ENCODE results near the gene MINDY4.

DNA sequence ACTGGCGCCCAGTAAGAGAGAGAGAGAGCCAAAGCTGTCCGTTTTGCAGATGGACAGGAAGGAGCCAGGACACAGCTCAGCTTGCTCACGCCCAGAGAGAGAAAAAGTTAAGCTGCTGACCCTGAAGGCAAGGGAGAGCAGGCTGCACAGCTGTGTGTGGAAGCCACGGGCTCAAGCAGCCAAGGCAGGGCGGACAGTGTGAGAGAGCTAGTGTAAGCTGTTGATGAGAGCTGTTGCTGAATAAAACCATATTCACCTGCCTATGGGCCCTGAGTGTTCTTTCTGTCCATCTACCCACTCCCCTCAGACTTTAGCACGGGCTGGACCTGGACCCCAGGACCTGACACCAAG is 13.9 kb upstream of the MINDY4 start:
- TF ChIP-seq, protein P1, sequence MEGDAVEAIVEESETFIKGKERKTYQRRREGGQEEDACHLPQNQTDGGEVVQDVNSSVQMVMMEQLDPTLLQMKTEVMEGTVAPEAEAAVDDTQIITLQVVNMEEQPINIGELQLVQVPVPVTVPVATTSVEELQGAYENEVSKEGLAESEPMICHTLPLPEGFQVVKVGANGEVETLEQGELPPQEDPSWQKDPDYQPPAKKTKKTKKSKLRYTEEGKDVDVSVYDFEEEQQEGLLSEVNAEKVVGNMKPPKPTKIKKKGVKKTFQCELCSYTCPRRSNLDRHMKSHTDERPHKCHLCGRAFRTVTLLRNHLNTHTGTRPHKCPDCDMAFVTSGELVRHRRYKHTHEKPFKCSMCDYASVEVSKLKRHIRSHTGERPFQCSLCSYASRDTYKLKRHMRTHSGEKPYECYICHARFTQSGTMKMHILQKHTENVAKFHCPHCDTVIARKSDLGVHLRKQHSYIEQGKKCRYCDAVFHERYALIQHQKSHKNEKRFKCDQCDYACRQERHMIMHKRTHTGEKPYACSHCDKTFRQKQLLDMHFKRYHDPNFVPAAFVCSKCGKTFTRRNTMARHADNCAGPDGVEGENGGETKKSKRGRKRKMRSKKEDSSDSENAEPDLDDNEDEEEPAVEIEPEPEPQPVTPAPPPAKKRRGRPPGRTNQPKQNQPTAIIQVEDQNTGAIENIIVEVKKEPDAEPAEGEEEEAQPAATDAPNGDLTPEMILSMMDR (IDR thresholded peaks at IDR 0.05; ENCODE audit: insufficient read depth, low read length, poor library complexity, severe bottlenecking): no peak
- no peak for TF ChIP-seq EZH2phosphoT487 (conservative IDR thresholded peaks at IDR 0.05; ENCODE audit: low read length)

Measured in SU-DHL-6 (cell line).